ENCODE measurements around the gene KRT17.

The KRT17 gene

DNA sequence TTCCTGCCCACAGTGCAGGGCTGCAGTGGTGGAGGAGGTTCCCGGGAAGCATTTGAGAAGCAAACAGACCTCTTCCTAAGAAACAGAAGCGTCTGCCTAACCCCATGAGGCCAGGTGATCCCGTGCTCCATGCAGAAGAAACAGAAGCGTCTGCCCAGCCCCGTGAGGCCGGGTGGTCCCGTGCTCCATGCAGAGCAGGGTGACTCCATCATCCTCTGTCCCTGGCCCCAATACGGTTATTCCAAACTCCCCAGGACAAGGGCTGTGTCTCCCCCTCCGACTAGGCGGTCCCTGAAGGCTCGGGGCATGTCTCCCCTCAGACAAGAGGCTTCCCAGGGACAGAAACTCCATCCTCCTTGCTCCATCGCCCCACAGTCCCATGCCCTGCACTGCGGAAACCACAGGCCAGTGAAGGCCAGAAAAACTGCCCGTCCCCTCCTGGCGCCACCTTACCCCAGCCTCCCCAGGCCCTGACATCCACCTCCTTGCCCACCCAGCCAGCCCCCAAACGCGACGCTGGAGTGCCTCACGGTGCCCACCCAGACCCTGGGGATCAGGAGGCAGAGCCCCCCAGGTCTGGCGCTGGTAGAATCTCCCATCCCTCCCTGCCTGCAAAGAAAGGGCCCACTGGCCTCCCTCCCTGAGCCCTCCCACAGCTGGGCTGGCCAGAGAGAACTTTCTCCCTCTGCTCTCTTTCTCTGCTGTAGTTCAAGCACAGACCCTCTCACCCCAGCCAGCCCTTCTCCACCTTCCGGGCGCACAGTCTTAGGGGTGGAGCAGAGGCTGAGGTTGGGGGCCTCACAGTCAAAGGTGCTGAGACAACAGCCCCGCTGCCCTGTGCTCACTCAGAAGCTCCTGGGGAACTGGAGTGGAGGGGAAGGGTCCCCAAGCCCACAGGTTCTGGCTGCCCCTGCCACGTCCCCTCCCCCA, 30.6 kb upstream of the KRT17 start:
- DNase-seq (ENCODE audit: low spot score) = no peak
- in situ Hi-C loops (cut with MboI; ENCODE audit: low sequenced_read_pairs, unreplicated experiment) = loop anchor here (25.0 kb wide), 1 partner anchor 743 kb away; no protein-coding TSS in a partner anchor
- TF ChIP-seq CTCF (IDR thresholded peaks at IDR 0.05; ENCODE audit: borderline replicate concordance, control extremely low read depth, extremely low read depth, insufficient read depth, missing control alignments) = no peak

DNA sequence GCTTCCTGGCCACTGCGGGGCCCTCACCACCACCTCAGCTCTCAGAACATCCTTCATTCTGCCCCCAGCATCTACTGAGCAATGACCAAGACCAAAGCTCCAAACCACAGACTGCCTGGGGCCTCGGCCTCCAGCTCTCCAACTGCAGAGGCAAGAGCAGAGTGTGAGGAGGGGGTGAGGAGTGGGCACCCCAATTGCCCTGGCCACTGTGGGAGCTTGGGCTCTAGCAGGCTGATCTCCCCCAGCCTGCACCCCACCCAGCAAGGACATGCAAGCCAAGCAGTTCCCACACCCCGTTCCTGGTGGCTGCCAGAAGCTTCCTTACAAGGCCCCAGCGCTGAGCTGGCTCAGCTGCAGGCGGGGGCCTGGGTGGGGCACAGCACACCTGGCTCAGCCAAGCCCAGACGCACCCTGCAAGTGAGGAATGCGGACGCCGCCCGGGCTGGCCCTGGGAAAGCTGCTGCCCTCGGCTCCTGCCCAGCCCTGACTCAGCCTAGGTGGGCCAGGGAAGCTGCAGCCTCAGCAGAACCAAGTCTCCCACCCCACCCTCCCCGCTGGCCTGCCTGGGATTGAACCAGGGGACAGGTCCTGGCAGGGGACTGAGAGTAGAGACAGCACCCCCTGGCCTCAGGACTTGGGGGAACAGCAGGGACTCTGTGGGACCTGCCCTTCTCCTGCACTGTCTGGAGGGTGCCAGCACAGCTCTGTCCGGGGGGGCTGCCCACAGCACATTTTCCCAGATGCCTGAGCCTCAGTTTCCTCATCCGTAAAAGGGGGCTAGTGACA, 29.7 kb upstream of the KRT17 start:
- no peak for DNase-seq (ENCODE audit: low spot score)
- in situ Hi-C loops (cut with MboI; ENCODE audit: low sequenced_read_pairs, unreplicated experiment) = loop anchor here (25.0 kb wide), 1 partner anchor 742 kb away; no protein-coding TSS in a partner anchor
- no peak for TF ChIP-seq CTCF (IDR thresholded peaks at IDR 0.05; ENCODE audit: borderline replicate concordance, control extremely low read depth, extremely low read depth, insufficient read depth, missing control alignments)

DNA sequence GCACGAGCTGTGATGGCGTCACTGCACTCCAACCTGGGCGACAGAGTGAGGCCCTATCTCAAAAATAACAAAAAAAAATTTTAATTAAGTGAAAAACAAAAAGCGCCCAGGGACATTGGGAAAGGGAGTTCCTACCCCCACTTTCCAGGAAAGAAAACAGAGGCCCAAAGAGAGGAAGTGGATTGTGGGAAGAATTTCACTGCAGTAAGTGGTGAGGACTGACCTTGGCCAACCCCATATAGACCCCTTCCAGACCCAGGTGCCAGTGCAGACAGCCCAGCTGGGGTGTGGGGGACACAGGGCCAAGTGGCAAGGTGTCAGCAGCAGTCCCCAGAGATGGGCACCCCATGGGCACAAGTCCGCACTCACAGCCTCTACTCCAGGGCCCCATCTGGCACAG, 29.0 kb upstream of the KRT17 start:
- no peak for TF ChIP-seq CTCF (IDR thresholded peaks at IDR 0.05; ENCODE audit: borderline replicate concordance, control extremely low read depth, extremely low read depth, insufficient read depth, missing control alignments)
- DNase-seq (ENCODE audit: low spot score) = no peak
- in situ Hi-C loops (cut with MboI; ENCODE audit: low sequenced_read_pairs, unreplicated experiment) = loop anchor here (25.0 kb wide), 1 partner anchor 741 kb away; no protein-coding TSS in a partner anchor

GRCh38 chr17:41652461-41652970, 28.1 kb upstream of the KRT17 start:
- TF ChIP-seq CTCF (IDR thresholded peaks at IDR 0.05; ENCODE audit: borderline replicate concordance, control extremely low read depth, extremely low read depth, insufficient read depth, missing control alignments) = no peak
- no peak for DNase-seq (ENCODE audit: low spot score)
- in situ Hi-C loops (cut with MboI; ENCODE audit: low sequenced_read_pairs, unreplicated experiment) = loop anchor here (25.0 kb wide), 1 partner anchor 740 kb away; no protein-coding TSS in a partner anchor

DNA sequence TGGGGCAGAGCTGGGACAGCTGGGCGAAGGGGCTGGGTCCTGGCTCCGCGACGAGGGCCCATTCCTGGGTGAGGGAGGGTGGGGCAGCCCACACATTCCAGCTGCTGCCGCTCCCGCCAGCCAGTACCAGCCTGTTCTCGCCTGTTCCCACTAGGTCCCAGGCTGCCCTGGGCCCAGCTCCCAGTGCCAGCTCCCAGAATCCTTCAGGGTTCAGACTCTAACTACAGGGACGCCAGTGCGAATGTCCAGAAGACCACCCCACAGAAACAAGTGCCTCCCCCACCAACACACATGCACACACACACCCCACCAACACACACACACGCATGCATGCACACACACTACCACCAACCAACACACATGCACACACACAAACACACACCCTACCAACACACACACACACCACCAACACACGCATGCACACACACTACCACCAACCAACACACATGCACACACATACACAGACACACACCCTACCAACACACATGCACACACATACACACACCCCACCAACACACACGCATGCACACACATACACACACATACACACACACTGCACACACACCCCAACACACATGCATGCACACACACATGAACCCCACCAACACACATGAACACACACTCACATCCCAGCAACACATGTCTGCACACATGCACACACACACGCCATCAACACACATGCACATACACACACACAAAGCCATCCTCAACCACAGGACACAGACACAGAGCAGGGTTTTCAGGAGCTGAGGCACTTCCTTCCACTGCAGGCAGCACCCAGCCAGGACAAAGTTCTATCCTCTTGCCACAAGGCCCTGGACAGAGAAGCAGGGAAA, 27.5 kb upstream of the KRT17 start:
- in situ Hi-C loops (cut with MboI; ENCODE audit: low sequenced_read_pairs, unreplicated experiment) = loop anchor here (25.0 kb wide), 1 partner anchor 740 kb away; no protein-coding TSS in a partner anchor
- TF ChIP-seq CTCF (IDR thresholded peaks at IDR 0.05; ENCODE audit: borderline replicate concordance, control extremely low read depth, extremely low read depth, insufficient read depth, missing control alignments) = no peak
- DNase-seq (ENCODE audit: low spot score) = no peak

Data from GM13976 (cell line).